Measurements from ENCODE around the gene LEPR.

DNA sequence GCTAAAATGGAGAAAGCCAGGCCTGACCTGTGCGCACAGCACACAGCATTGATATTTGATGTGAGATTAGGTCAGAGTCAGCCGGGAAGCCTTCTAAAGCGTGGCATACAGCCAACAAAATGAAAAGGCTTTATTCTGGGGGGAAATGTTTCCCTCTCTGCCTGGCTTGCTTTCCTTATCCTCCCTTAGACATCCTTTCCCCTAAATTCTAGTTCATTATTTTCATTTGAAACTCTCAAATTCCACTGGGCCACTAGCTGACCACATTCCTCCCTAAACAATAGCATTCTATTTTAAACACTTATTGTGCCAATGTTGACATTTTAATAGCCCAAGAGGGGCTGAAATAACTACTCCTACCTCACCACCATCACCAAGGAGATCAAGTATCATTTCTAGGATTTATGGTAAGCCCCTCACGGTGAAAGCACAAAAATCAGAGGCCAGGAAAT lies 49.4 kb downstream of the LEPR start:
- TF ChIP-seq, protein P1, sequence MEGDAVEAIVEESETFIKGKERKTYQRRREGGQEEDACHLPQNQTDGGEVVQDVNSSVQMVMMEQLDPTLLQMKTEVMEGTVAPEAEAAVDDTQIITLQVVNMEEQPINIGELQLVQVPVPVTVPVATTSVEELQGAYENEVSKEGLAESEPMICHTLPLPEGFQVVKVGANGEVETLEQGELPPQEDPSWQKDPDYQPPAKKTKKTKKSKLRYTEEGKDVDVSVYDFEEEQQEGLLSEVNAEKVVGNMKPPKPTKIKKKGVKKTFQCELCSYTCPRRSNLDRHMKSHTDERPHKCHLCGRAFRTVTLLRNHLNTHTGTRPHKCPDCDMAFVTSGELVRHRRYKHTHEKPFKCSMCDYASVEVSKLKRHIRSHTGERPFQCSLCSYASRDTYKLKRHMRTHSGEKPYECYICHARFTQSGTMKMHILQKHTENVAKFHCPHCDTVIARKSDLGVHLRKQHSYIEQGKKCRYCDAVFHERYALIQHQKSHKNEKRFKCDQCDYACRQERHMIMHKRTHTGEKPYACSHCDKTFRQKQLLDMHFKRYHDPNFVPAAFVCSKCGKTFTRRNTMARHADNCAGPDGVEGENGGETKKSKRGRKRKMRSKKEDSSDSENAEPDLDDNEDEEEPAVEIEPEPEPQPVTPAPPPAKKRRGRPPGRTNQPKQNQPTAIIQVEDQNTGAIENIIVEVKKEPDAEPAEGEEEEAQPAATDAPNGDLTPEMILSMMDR (IDR thresholded peaks at IDR 0.05), result no peak
- TF ChIP-seq POLR2A (IDR thresholded peaks at IDR 0.05), result no peak

Data from lower leg skin (tissue), 3 donors.